Stimulated activated CD4-positive, alpha-beta T cell treated with anti-CD3 and anti-CD28 coated beads, Interleukin-4, amount 100 ng/mL, for 4 hours (primary cell): ENCODE data around the gene PRPF19.

ENCODE experiments used
- DNase-seq, 2 experiments: peaks; one replicate each; pipeline ENCODE4 v3.0.0-alpha.2; 2020

The PRPF19 gene

GRCh38 chr11:60872124-60872960 lies 34.0 kb downstream of the PRPF19 start:
- DNase-seq, result no peak

- no peak for DNase-seq
These were observed 34.9 kb downstream of the PRPF19 start for GRCh38 chr11:60871378-60872061.

GRCh38 chr11:60870733-60871377 lies 35.5 kb downstream of the PRPF19 start:
- DNase-seq, result no peak

- DNase-seq, result no peak
These were observed 36.1 kb downstream of the PRPF19 start for GRCh38 chr11:60870276-60870675.

- DNase-seq, result no peak
These were observed 36.9 kb downstream of the PRPF19 start for GRCh38 chr11:60869451-60869825.

- DNase-seq, result no peak
These were observed 37.5 kb downstream of the PRPF19 start for GRCh38 chr11:60868682-60869450.

GRCh38 chr11:60867871-60868681 lies 38.3 kb downstream of the PRPF19 start:
- DNase-seq, result no peak

- DNase-seq, result no peak
These were observed 39.2 kb downstream of the PRPF19 start, which contains the start of gene ZP1 for GRCh38 chr11:60866911-60867870. ZP1 (plus strand) TSS chr11:60867542; CDS start chr11:60867562, 20 bp downstream.

GRCh38 chr11:60864856-60865513 lies 41.4 kb downstream of the PRPF19 start:
- no peak for DNase-seq

- no peak for DNase-seq
These were observed 42.5 kb downstream of the PRPF19 start for GRCh38 chr11:60863550-60864521.

- no peak for DNase-seq
These were observed 44.2 kb downstream of the PRPF19 start for GRCh38 chr11:60862171-60862570.

GRCh38 chr11:60860943-60861342 lies 45.4 kb downstream of the PRPF19 start:
- DNase-seq, result no peak

GRCh38 chr11:60859616-60860250 lies 46.7 kb downstream of the PRPF19 start:
- no peak for DNase-seq

- no peak for DNase-seq
These were observed 47.5 kb downstream of the PRPF19 start for GRCh38 chr11:60858731-60859464.

- no peak for DNase-seq
These were observed 48.1 kb downstream of the PRPF19 start for GRCh38 chr11:60858236-60858635.

GRCh38 chr11:60857378-60858232 lies 48.8 kb downstream of the PRPF19 start:
- DNase-seq, result no peak
